ENCODE results near the gene UBL7. TPM values are rescaled to one million over a fixed set of nuclear protein-coding genes. Genes with fewer than 3 reads are reported as not detected.

UBL7 gene
- total RNA-seq, 1 experiment from 2014 or later: 47.5 TPM

GRCh38 chr15:74431116-74431515 is 29.8 kb downstream of the UBL7 start:
- no peaks in the 10 kb centered on the region; a peak in 1 of 7 replicates for H3K36me3 Mint-ChIP-seq (ENCODE audit: insufficient read depth in 1 of 3, low read depth in 3 of 3)
- Histone ChIP-seq H3K23ac (ENCODE audit: insufficient read length, low read depth, low read length) (no peak overlapping the region), H3K56ac (ENCODE audit: insufficient read length, low read depth, low read length) (no peak overlapping the region), H4K8ac (replicated peaks; ENCODE audit: insufficient read length, low read depth, low read length) (no peak overlapping the region), H4K5ac (ENCODE audit: insufficient read length, low read depth, low read length) (no peak overlapping the region), H3K27me3 (ENCODE audit: insufficient read depth, low read length) (no peaks in the 10 kb centered on the region; the same call in 1 of the 2 replicates), H2BK120ac (ENCODE audit: low read depth, low read length, poor library complexity, severe bottlenecking) (no peak overlapping the region), H3K23me2 (ENCODE audit: insufficient read length, low read depth, low read length, poor library complexity, severe bottlenecking) (peaks cover 3% of the 10 kb centered on the region), H3K4me1 (ENCODE audit: insufficient read depth, low read length) (peaks cover 3% of the 10 kb centered on the region; the same call in 1 of the 2 replicates), H2BK5ac (ENCODE audit: insufficient read length, low read length) (no peak overlapping the region), H3K79me1 (ENCODE audit: insufficient read depth, low read depth, low read length, poor library complexity, severe bottlenecking) (no peaks in the 10 kb centered on the region), H2BK15ac (ENCODE audit: low read depth, low read length) (no peak overlapping the region), H3K4me2 (ENCODE audit: insufficient read depth, insufficient read length, low read length) (no peak overlapping the region), H4K91ac (ENCODE audit: insufficient read length, low read depth, low read length) (no peak overlapping the region), H3K9me3 (ENCODE audit: control insufficient read depth, low read depth, low read length) (no peaks in the 10 kb centered on the region), H3K14ac (ENCODE audit: insufficient read depth, low read length) (no peak overlapping the region), H3K27ac (ENCODE audit: insufficient read length, low read depth, low read length) (no peak overlapping the region), H2BK20ac (ENCODE audit: low read depth, low read length, poor library complexity, severe bottlenecking) (no peak overlapping the region), H3K18ac (ENCODE audit: insufficient read length, low read depth, low read length) (no peak overlapping the region), H2AFZ (ENCODE audit: low read length) (no peak overlapping the region), H3T11ph (ENCODE audit: low read length) (no peak overlapping the region), H4K20me1 (ENCODE audit: control insufficient read depth, insufficient read depth, insufficient read length) (no peaks in the 10 kb centered on the region), H3K4ac (ENCODE audit: low read depth, low read length) (no peak overlapping the region), H3K9ac (ENCODE audit: extremely low read depth, insufficient read length, low read length) (no peak overlapping the region), H3K79me2 (ENCODE audit: insufficient read depth, low read length) (peaks cover 5% of the 10 kb centered on the region; the same call in 1 of the 2 replicates), H2AK5ac (ENCODE audit: insufficient read length, low read length) (no peak overlapping the region), H2BK12ac (ENCODE audit: insufficient read length, low read depth, low read length) (no peak overlapping the region)
- H3K4me3 Mint-ChIP-seq: 0 out of 5 replicates have a peak overlapping the region, but pooled peaks of 1 of the 2 experiments have one; percentile 2
- no peak for DNase-seq
- TF ChIP-seq CTCF (conservative IDR thresholded peaks at IDR 0.05): no peak
- H3K27ac Mint-ChIP-seq: 0 out of 7 replicates have a peak overlapping the region, but pooled peaks of 1 of the 3 experiments have one; percentile 7
- WGBS (ENCODE audit: extremely low coverage, insufficient read length, low lambda C conversion rate): no CpG with 5 or more reads among the region's 1 CpG
- no peaks in the 10 kb centered on the region; a peak in 1 of 5 replicates for H3K9me3 Mint-ChIP-seq
- H3K27me3 Mint-ChIP-seq (ENCODE audit: low read depth): peaks cover 43% of the 10 kb centered on the region
- peaks cover 23 to 43% of the 10 kb centered on the region in 2 experiments for H3K4me1 Mint-ChIP-seq

Measured in H9 (cell line).